Vein endothelial cell (primary cell): ENCODE data around the gene PIGP. TPM values are rescaled to one million over a fixed set of nuclear protein-coding genes. Genes with fewer than 3 reads are reported as not detected.

Source experiments
- small RNA-seq: library from RNA; depleted of rRNA; stranded (forward); fragments of <200 nt; gene quantifications from one replicate; pipeline ENCODE3, GENCODE V24; 2012
- total RNA-seq: library from RNA; depleted of rRNA; stranded (reverse); fragments of >200 nt; gene quantifications from 2 replicates; pipeline ENCODE4 v1.2.3, GENCODE V29; 2012

The PIGP gene
- 4.2 and 4.9 TPM in 2 replicates for total RNA-seq

DNA sequence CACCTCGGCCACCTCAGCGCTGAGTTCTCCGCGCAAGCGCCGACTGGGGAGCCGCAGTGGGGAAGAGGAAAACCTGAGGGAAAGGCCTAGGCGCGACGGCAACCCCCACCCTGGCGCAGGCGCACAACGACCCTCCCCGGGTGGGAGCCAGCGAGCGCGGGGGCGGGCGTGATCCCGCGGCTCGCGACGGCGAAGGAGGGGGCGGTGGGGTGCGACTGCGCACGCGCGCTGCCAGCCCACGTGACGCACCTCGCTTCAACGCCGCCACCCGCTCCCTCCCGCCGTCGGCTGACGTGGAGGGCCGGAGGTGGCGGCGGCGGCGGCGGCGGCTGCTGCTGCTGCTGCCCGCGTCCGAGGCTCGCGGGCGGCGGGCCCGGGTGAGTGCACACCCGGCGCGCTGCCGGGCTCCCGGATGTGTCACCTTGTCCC is at the start of gene PIGP, which contains the start of gene TTC3:
Gene PIGP, minus strand, starts transcription at position 84 of the 429 bp plus-strand sequence. CDS start 556 bp downstream, outside the sequence.
Gene TTC3, plus strand, starts transcription at position 267 of the 429 bp plus-strand sequence. CDS start 14,004 bp downstream, outside the sequence.

Small RNA genes within 50 kb of the gene (small RNA-seq; reads per million reads assigned to genes)
- not detected for gene RNU6-696P

Other genes starting within 250 kb of the PIGP start
- gene HLCS, start 106.4 kb downstream of the PIGP start, total RNA-seq: 16.0 and 20.3 TPM in 2 replicates
- gene RIPPLY3, start 66.4 kb downstream of the PIGP start, total RNA-seq: not detected in 2 replicates
- gene TTC3, start 183 bp upstream of the PIGP start, total RNA-seq: 145 and 178 TPM in 2 replicates
- 82.6 and 90.0 TPM in 2 replicates for gene VPS26C, start 194.3 kb upstream of the PIGP start, total RNA-seq